Neuron (in vitro differentiated cells): ENCODE results near the gene FRYL.

ENCODE experiments used
- H2AFZ ChIP-seq: one replicate; pipeline ENCODE4 v1.6.1; 2013; ENCODE audit warnings: low read depth, mild to moderate bottlenecking, inconsistent platforms, low read length, moderate library complexity
- H3K27me3 ChIP-seq: one replicate; pipeline ENCODE4 v1.6.1; 2013; ENCODE audit warnings: low read length; ENCODE audit not compliant: insufficient read depth
- H3K36me3 ChIP-seq: one replicate; pipeline ENCODE4 v1.6.1; 2013; ENCODE audit warnings: low read length; ENCODE audit not compliant: insufficient read depth
- H3K4me1 ChIP-seq: one replicate; pipeline ENCODE4 v1.6.1; 2013; ENCODE audit warnings: low read length; ENCODE audit not compliant: insufficient read depth
- H3K4me3 ChIP-seq: 2 replicates; pipeline ENCODE4 v1.5.1; 2013; ENCODE audit warnings: mild to moderate bottlenecking, low read length, moderate library complexity
- H3K9me3 ChIP-seq: one replicate; pipeline ENCODE4 v1.6.1; 2013; ENCODE audit warnings: low read length

FRYL gene

DNA sequence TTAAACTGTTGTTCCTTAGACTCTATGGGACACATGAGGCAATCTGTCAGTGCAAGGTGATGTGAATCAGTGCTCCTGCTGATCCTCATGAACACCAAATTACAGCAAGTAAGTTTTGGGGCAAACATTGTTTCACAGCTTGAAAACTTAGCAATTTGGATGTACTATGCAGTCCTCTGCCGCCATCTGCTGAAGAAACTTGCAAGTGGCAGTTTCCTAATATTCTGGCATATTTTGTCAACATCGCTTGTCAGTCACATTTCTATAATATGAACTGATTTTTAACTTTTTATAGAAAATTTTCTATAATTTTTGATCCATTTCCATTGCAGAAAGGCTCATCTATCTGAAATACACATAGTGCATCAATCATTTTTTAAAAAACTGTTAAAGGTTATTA is 233.7 kb downstream of the FRYL start:
- Histone ChIP-seq H3K36me3 (peaks cover 76% of the 10 kb centered on the region), H3K27me3 (no peaks in the 10 kb centered on the region)

DNA sequence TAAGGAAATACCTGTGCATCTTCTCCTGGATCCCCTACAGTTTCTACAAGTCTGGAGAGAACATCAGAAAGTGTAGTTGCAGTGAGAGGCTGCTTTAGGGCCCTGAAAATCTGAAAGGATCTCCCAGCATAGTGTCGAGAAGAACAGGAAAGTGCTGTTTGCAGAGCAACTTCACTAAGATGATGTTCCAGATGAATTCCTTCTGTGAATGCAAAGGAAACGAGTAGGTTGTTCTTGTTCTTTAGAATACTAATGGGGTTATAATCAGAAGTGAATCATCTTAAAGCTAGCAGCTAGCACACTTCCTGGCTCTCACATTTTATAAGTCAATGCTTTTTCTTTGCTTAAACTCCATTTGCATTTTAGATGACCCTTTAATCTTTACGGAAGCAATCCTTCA is 236.3 kb downstream of the FRYL start:
- no peaks in the 10 kb centered on the region for H3K9me3 ChIP-seq
- no peaks in the 10 kb centered on the region for H3K4me1 ChIP-seq
- H3K27me3 ChIP-seq: no peaks in the 10 kb centered on the region
- no peak overlapping the region for H3K4me3 ChIP-seq
- H2AFZ ChIP-seq: no peak overlapping the region
- peaks cover 82% of the 10 kb centered on the region for H3K36me3 ChIP-seq

More for the DNA sequence above, 233.7 kb downstream of the FRYL start:
- Histone ChIP-seq H2AFZ (no peak overlapping the region), H3K4me3 (no peak overlapping the region), H3K4me1 (no peaks in the 10 kb centered on the region), H3K9me3 (no peaks in the 10 kb centered on the region)

DNA sequence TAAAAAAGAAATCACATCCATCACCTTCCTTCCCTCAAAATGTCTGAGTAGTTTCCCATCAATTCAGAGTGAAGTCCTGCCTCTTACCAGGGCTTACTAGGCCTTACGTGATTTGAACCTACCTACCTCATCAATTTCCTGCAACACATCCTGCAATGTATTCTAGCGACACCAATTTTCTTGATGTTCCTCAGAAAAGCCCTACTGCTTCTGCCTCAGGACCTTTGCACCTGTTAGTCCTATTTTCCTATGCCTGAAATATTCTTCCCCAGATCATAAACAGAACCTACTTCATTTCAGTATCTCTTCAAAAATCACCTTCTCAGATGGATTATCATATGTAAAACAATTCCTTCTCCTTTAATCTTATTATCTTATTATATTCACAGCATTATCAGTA is 237.2 kb downstream of the FRYL start:
- Histone ChIP-seq H3K4me3 (no peak overlapping the region), H3K9me3 (no peaks in the 10 kb centered on the region), H3K36me3 (peaks cover 75% of the 10 kb centered on the region), H3K4me1 (no peaks in the 10 kb centered on the region), H3K27me3 (no peaks in the 10 kb centered on the region), H2AFZ (no peak overlapping the region)

- no peak overlapping the region for H3K4me3 ChIP-seq
- no peaks in the 10 kb centered on the region for H3K27me3 ChIP-seq
- H3K4me1 ChIP-seq: no peaks in the 10 kb centered on the region
- H3K9me3 ChIP-seq: no peaks in the 10 kb centered on the region
- H3K36me3 ChIP-seq: peaks cover 74% of the 10 kb centered on the region
- no peak overlapping the region for H2AFZ ChIP-seq
Observed at GRCh38 chr4:48539597-48539996, 240.5 kb downstream of the FRYL start.

- H3K36me3 ChIP-seq: peaks cover 72% of the 10 kb centered on the region
- H3K4me3 ChIP-seq: no peak overlapping the region
- no peaks in the 10 kb centered on the region for H3K27me3 ChIP-seq
- H3K9me3 ChIP-seq: no peaks in the 10 kb centered on the region
- H2AFZ ChIP-seq: no peak overlapping the region
- H3K4me1 ChIP-seq: no peaks in the 10 kb centered on the region
Observed at GRCh38 chr4:48538358-48538757, 241.7 kb downstream of the FRYL start.

DNA sequence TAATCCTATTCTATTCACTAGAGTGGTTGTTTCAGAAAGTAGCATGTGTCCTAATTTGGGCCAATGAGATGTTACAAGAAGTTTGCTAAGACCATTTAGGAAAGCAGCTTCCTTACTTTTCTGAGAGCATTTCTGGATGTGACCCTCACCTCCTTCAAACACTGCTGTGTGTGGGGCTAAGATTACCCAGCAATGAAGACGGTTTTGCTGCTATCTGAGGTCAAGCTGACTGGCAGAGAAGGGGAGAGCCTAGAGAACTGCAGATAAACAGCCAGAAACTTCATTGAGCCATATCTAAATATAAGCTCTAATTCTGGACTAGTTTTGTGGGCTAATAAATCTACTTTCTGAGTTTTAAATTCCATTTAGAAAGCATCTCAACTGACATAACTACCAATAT is 253.7 kb downstream of the FRYL start:
- no peak overlapping the region for H3K4me3 ChIP-seq
- H3K27me3 ChIP-seq: no peaks in the 10 kb centered on the region
- no peaks in the 10 kb centered on the region for H3K4me1 ChIP-seq
- no peak overlapping the region for H2AFZ ChIP-seq
- no peaks in the 10 kb centered on the region for H3K9me3 ChIP-seq
- H3K36me3 ChIP-seq: peaks cover 83% of the 10 kb centered on the region

DNA sequence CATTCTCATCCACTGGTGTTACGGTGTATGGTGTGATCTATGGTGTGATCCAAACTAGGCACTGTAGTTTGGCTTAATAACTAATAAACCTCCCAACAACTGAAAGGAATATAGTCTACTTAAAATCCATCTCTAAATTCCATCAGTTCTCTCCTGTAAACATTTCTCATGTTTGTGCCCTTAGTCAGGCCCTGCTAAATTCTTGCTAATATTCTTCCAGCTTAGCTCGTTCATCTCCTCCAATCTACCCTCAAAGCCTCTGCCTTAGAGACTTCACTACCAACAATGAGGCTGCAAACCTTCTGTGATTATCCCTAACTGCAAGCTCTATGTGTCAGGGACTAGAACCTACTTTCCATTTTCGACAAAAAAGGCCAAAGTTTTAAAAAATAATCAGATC is 261.9 kb downstream of the FRYL start:
- Histone ChIP-seq H3K4me3 (no peak overlapping the region), H3K36me3 (peaks cover 67% of the 10 kb centered on the region), H3K4me1 (no peaks in the 10 kb centered on the region), H2AFZ (no peak overlapping the region), H3K9me3 (no peaks in the 10 kb centered on the region), H3K27me3 (no peaks in the 10 kb centered on the region)

DNA sequence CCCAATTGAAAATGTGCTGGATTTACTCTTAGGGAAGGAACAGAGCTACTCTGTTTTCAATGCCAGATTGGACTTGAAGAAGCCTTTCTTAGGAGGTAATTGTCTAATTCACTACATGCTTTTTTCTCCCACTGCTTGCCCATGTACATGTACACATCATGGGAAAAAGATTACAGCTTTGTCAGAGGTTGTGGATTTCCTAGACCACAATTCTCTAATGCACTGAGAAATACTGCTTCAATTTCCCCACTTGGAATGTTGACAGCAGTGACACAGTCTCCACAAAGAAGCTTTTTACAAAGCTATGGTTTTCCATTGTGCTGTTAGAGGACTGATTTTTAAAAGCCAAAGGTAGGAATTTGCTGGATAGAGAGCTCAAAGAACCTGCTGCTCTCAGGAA is 270.5 kb downstream of the FRYL start:
- peaks cover 2% of the 10 kb centered on the region for H3K9me3 ChIP-seq
- no peaks in the 10 kb centered on the region for H3K4me1 ChIP-seq
- no peak overlapping the region for H2AFZ ChIP-seq
- no peaks in the 10 kb centered on the region for H3K27me3 ChIP-seq
- H3K36me3 ChIP-seq: peaks cover 71% of the 10 kb centered on the region
- H3K4me3 ChIP-seq: no peak overlapping the region

- no peak overlapping the region for H3K4me3 ChIP-seq
- no peak overlapping the region for H2AFZ ChIP-seq
- no peaks in the 10 kb centered on the region for H3K9me3 ChIP-seq
- H3K27me3 ChIP-seq: no peaks in the 10 kb centered on the region
- no peaks in the 10 kb centered on the region for H3K4me1 ChIP-seq
- peaks cover 66% of the 10 kb centered on the region for H3K36me3 ChIP-seq
Observed at GRCh38 chr4:48506716-48507115, 273.4 kb downstream of the FRYL start.

DNA sequence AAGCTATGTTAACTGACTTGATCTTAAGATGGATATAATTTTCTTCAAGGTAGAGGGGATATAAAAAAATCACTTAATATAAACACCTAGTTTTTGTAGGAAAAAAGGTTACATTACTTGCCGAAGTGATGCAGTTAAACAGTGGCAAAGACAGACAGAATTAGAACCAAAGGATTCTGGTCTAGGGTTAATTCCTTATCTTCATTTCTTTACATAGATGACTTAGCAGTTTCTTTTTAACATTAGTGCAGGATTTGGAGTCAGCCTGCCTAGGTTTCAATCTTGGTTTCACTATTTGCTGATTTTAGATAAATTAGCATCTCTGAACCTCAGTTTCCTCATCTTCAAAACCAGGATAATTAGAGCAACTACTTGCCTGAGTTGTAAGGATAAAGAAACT is 275.7 kb downstream of the FRYL start:
- peaks cover 64% of the 10 kb centered on the region for H3K36me3 ChIP-seq

DNA sequence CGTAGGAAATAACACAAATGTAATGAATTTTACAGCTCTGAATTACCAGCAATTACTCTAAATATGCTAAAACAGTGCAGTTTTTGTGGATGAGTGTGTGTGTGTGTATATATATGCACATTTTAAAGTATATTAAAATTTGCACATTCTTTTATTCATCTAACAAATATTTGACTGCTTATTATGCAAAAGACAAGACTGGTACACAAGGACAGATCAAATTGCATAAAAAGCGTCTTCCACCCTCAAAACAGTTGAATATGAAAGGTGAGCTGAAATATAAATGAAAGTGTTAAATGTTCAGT is 276.1 kb downstream of the FRYL start:
- Histone ChIP-seq H3K9me3 (no peaks in the 10 kb centered on the region), H3K36me3 (peaks cover 64% of the 10 kb centered on the region), H2AFZ (no peak overlapping the region), H3K27me3 (no peaks in the 10 kb centered on the region), H3K4me1 (no peaks in the 10 kb centered on the region), H3K4me3 (no peak overlapping the region)

More for the DNA sequence above, 275.7 kb downstream of the FRYL start:
- Histone ChIP-seq H3K4me1 (no peaks in the 10 kb centered on the region), H3K9me3 (no peaks in the 10 kb centered on the region), H3K27me3 (no peaks in the 10 kb centered on the region), H3K4me3 (no peak overlapping the region), H2AFZ (no peak overlapping the region)

GRCh38 chr4:48503233-48504025 is 276.6 kb downstream of the FRYL start:
- Histone ChIP-seq H3K4me1 (no peaks in the 10 kb centered on the region), H3K27me3 (no peaks in the 10 kb centered on the region), H3K9me3 (no peaks in the 10 kb centered on the region), H3K36me3 (peaks cover 65% of the 10 kb centered on the region), H2AFZ (no peak overlapping the region), H3K4me3 (no peak overlapping the region)

DNA sequence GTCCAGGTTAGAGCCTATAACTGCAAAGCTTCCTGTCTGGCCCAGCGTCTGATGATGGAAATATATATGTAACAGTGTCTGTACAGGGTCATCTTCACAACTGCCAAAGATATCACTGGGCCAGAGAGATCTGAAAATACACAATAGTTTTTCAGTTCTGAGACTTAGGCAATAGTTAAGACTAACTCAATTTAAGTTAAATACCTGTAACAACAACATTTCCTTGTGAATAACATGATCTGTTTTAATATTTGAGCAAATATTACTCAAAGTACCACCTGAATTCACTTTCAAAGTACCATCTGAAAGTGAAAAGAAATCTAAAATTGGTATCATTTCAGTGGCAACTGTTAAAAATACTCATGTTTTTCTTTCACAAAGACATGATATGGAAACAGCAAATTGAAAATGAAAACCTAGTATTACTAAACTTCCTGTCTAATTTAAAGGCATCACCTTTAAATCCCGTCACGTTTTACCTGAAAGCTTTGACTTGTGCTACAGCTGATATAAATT is 280.5 kb downstream of the FRYL start:
- Histone ChIP-seq H3K27me3 (no peaks in the 10 kb centered on the region), H3K36me3 (peaks cover 44% of the 10 kb centered on the region), H3K9me3 (no peaks in the 10 kb centered on the region), H3K4me1 (no peaks in the 10 kb centered on the region), H3K4me3 (no peak overlapping the region), H2AFZ (no peak overlapping the region)

DNA sequence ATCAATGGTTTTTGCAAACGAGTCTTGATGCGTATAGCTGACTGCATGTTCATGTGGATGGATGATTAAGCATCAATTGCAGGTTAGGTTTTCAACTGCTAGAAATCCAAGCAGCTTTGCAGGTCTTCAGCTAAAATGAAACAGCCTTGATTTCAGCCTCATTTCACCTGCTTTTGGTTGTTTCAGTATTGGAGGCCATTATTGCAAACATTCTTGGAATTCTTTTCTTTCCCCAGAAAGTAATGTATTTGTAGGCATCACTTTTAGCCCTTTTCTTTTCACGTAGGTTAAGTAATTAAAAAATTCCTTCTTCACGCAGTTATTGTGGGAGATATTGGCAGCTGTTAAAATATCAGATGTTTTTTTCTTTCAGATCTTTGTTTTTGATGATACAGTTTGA is 281.2 kb downstream of the FRYL start:
- no peaks in the 10 kb centered on the region for H3K9me3 ChIP-seq
- H3K4me1 ChIP-seq: no peaks in the 10 kb centered on the region
- H2AFZ ChIP-seq: no peak overlapping the region
- H3K4me3 ChIP-seq: no peak overlapping the region
- H3K27me3 ChIP-seq: no peaks in the 10 kb centered on the region
- H3K36me3 ChIP-seq: peaks cover 43% of the 10 kb centered on the region
